ENCODE results near the gene KIF6.
"Not testable (repeated sequence)": the region's sequence is repeated elsewhere in the genome, so short reads cannot be mapped to it uniquely, and the experiment has no call there.

DNA sequence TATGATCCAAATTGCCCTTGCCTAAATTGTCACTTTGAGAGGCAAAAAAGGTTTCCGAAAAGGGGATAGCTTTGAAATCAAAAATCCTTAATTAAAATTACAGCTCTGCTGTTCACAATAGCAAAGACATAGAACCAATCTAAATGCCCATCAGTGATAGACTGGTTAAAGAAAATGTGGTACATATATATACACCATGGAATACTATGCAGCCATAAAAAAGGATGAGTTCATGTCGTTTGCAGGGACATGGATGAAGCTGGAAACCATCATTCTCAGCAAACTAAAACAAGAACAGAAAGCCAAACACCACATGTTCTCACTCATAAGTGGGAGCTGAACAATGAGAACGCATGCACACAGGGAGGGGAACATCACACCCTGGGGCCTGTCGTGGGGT is 1.9 kb downstream of the KIF6 start:
- TF ChIP-seq, protein P1, sequence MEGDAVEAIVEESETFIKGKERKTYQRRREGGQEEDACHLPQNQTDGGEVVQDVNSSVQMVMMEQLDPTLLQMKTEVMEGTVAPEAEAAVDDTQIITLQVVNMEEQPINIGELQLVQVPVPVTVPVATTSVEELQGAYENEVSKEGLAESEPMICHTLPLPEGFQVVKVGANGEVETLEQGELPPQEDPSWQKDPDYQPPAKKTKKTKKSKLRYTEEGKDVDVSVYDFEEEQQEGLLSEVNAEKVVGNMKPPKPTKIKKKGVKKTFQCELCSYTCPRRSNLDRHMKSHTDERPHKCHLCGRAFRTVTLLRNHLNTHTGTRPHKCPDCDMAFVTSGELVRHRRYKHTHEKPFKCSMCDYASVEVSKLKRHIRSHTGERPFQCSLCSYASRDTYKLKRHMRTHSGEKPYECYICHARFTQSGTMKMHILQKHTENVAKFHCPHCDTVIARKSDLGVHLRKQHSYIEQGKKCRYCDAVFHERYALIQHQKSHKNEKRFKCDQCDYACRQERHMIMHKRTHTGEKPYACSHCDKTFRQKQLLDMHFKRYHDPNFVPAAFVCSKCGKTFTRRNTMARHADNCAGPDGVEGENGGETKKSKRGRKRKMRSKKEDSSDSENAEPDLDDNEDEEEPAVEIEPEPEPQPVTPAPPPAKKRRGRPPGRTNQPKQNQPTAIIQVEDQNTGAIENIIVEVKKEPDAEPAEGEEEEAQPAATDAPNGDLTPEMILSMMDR (conservative IDR thresholded peaks at IDR 0.05; ENCODE audit: low read length) = not testable (repeated sequence)
- TF ChIP-seq EZH2phosphoT487 (IDR thresholded peaks at IDR 0.05; ENCODE audit: borderline replicate concordance) = not testable (repeated sequence)

All from Loucy (cell line).